ENCODE data around the gene LPCAT1.

DNA sequence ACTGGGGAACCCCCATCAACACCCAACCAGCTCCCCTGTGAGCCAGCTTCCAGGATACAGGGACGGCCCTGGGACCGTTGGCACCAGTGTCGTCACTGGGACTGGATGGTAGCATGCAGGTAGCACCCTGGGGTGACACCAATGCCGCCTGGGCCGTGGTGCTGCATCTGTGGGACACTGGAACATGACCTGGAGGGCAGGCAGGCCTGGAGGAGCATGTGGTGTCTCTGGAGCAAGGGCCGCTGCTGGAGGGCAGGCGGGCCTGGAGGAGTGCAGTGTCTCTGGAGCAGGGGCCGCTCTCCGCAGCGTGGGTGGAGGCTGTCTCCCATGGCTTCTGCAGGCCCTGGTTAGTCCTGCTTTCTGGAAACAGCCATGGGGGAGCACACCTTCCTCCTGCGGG, 13.1 kb downstream of the LPCAT1 start:
- TF ChIP-seq POLR2AphosphoS5 (IDR thresholded peaks at IDR 0.05) (no peak), POLR2A (IDR thresholded peaks at IDR 0.05) (no peak)
- TF ChIP-seq, protein P1, sequence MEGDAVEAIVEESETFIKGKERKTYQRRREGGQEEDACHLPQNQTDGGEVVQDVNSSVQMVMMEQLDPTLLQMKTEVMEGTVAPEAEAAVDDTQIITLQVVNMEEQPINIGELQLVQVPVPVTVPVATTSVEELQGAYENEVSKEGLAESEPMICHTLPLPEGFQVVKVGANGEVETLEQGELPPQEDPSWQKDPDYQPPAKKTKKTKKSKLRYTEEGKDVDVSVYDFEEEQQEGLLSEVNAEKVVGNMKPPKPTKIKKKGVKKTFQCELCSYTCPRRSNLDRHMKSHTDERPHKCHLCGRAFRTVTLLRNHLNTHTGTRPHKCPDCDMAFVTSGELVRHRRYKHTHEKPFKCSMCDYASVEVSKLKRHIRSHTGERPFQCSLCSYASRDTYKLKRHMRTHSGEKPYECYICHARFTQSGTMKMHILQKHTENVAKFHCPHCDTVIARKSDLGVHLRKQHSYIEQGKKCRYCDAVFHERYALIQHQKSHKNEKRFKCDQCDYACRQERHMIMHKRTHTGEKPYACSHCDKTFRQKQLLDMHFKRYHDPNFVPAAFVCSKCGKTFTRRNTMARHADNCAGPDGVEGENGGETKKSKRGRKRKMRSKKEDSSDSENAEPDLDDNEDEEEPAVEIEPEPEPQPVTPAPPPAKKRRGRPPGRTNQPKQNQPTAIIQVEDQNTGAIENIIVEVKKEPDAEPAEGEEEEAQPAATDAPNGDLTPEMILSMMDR (IDR thresholded peaks at IDR 0.05): no peak

Data from breast epithelium (tissue), 3 donors.